GM18519 (cell line): ENCODE results near the gene ROBO1.

Experiments
- ATAC-seq: cut with Tn5 transposase; IDR thresholded peaks from one replicate; pipeline ENCODE4 v1.9.1; 2021; ENCODE audit warnings: mild to moderate bottlenecking, moderate library complexity; ENCODE audit not compliant: unreplicated experiment, low FRiP score

The ROBO1 gene

DNA sequence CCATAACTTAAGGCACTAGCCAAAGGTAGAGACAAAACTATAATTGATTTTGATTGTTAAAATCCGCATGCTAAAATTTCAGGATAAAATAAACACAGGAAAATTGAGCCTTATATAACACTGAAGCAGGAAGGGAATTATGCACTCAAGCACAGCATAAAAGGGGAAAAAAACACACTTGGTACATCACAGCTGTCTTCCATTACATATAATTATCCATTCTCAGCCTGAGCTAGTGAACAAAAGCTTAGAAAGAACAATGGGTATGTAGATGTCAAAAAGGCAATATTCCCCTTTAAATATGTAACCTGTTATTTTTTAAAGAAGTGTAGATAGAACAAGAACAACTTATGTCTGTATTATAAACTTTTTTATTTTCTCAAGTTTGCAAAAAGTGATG, 899.2 kb downstream of the ROBO1 start:
- ATAC-seq = no peak

DNA sequence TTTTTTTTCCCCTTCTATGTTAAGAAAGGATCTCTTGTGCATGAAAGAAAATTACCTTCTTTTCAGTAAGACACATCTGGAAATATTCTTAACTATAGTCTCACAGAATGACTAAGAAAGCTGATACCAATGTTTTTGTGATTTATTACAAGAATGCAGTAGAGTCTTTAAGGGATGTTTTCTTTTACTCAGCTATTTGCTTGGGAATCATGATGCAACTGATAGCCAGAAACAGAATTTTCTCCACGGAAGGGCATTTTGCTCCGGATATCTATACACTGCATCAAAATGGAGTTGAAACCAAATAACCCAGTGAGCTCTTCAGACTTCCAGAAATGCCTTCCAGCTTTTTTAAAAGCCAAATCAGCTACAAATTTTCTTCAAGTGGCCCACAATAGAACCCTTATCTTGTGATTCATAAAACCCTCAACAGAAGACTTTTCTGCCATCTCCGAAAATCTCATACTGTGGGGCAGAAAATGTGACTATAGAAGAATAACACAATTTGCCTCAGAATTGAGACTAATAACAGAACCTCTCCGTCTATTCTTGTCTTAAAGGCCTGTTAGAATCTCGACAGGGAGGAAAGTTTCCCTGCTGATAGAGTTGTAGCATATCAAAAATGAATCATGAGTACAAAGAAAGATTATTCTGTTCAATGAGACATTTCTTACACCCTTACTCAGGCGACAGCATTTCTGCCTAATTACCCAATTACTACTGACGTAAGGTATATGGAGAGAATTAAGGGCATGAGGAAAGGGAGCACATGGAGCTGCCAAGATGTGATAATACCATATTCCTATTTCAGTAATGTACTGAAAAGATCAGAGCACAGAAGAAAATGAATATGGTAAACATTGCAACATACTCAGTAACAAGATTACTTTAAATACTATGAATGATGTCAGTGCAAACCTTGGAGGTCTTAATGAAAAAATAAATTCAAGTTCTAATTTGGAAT, 900.1 kb downstream of the ROBO1 start:
- no peak for ATAC-seq

- no peak for ATAC-seq
Measured at GRCh38 chr3:78863306-78864203, 904.2 kb downstream of the ROBO1 start.

DNA sequence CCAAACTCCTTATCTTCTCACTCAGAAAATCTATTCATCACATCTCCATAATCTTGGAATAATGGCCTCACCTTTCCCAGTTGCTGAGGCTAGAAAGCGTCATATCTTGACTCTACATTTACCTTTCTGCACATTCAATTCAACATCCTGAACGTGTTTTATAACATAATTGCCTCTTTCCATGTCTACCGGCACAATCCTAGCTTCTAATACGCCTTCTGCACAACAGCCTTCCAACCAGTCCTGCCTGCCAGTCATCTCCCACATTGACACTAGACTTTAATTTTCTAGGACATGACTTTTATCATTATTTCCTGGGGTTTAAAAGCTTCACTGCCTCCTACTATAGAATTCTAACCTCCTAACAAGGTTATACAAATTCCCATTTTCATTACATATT, 906.6 kb downstream of the ROBO1 start:
- no peak for ATAC-seq

DNA sequence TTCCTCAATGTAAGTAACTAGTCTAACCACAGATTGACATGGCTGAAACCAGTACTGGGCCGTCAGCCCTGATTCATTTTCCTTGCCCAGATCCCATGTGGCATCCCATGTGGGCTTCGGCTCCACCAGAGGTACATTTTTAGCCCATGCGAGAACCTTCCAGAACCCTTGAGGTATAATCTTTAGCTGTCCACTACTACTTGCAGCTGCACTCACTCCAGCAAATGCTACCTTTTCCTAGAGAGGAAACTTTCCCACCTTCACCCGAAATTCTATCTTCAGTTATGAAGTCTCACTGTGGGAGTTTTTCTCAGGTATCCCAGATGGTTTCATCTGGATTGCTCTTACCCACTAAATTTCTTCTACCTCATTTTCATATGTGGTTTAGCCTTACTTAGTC, 907.2 kb downstream of the ROBO1 start:
- no peak for ATAC-seq

GRCh38 chr3:78858910-78859309, 908.9 kb downstream of the ROBO1 start:
- ATAC-seq = no peak

- ATAC-seq = no peak
Measured at GRCh38 chr3:78858174-78858573, 909.6 kb downstream of the ROBO1 start.

GRCh38 chr3:78857494-78858111, 910.2 kb downstream of the ROBO1 start:
- ATAC-seq = no peak

- ATAC-seq = no peak
Measured at GRCh38 chr3:78856164-78856563, 911.6 kb downstream of the ROBO1 start.

DNA sequence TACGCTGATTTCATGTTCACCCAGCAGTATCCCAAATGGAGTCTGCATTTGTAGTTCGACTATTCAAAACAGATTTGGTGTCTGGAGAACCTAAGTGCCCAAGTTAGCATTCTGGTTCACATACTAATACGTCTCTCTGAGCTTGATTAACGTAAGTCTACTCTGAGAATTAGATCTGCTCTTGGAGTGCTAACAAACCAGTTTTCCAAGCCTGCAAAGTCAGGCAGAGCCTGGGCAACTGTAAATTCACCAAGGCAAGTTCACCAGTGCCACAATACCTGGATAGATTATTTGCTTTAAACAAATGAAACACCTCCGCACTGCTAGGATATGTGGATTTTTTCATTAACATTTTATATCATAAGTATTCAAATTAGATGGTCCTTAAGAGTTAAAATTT, 912.6 kb downstream of the ROBO1 start:
- ATAC-seq = no peak

DNA sequence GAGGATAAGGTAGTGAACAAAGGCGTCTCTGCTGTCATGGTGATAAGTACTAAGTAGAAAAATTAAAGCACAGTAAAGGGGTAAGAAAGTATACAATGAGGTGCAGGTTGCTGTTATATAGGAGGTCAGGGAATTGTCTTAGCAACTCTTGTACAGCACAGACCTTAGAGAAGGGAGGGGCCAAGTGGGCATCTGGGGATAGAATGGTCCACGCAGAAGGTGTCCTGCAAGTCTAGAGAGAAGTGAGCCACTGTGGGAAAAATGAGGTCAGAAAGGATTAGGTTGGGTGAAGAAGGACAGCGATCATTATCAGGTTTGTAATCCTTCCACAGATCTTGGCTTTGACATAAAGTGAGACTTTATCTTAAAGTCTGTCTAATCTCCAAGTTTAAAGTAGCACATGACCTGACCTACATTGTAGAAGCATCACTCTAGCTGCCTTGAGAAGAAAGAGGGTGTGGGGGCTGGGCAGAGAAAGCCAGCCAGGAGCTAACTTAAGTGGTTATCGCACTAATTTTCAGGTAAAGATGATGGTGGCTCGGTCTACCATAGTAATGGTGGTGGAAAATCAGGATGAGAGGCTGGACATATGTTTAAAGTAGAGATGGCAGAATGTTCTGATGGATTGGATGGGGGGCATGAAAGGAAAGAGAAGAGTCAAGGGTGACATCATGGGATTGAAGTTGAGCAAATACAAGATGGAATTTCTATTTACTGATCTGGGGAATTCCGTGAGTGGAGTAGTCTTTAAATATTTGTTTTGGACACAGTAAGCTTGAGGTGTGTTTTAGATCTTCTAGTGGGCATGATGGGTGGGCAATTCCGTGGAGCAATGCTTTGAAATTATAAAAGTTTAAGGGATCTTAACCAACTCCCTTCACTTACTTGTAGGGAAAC, 919.2 kb downstream of the ROBO1 start:
- no peak for ATAC-seq

DNA sequence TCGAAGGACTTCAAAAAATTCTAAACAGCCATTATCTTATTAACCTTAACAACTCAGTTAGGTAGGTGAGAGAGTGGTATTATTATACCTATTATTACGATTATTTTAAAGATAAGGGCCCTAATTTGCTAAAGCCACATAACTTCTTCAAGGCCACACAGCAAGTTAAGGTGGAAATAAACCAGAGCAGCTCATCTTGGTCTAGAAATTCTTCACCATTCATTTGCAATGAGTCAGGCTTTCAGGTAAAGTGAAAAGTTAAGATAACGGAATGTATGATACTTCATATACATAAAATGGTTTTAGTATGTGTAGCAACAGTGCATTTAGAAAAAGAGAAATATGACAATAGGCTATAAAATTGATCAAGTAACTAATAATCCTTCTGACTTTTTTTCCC, 920.2 kb downstream of the ROBO1 start:
- no peak for ATAC-seq

DNA sequence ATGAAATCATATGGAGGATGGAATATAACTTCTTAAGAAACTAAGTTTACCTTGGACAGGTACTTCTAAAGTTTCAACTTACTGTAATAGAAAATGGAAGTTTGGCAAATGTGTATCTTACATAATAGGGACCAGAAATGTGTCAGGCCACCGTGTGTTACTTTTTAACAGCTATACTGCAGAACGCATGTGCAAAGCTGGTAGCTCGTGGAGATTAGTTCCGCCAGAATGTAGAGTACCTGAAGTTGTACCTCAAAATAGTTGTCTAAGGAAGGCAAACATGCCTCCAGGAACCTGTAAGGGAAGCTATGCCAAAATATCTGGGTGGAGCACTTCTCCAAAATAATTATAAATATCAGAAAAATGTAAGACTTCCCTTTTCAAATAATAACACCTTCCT, 920.6 kb downstream of the ROBO1 start:
- no peak for ATAC-seq

GRCh38 chr3:78846718-78847117, 921.1 kb downstream of the ROBO1 start:
- no peak for ATAC-seq

- ATAC-seq = no peak
Measured at GRCh38 chr3:78845605-78846004, 922.2 kb downstream of the ROBO1 start.

DNA sequence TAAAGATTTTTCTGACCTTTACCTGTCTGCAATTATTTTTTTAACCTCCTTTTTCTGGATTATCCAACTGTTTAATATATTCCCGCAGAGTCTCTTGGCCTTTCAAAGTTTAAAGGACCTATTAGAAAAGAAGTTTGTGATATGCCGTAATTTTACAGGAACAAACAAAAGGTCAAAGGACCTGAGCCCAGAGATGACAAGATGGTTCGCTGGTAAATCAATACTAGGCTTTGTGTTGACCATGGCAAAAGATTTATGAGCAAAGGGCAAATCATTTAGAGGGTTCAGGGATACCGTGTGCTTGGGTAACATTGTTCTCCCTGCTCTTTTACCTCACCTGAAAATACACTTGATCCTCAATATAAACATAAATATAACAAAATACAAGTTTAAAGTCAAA, 923.5 kb downstream of the ROBO1 start:
- ATAC-seq = no peak

GRCh38 chr3:78839693-78840092, 928.1 kb downstream of the ROBO1 start:
- ATAC-seq = no peak

- ATAC-seq = no peak
Measured at GRCh38 chr3:78838362-78838761, 929.4 kb downstream of the ROBO1 start.

- no peak for ATAC-seq
Measured at GRCh38 chr3:78834910-78835309, 932.9 kb downstream of the ROBO1 start.

- no peak for ATAC-seq
Measured at GRCh38 chr3:78832785-78833204, 935.0 kb downstream of the ROBO1 start.
